Aorta (tissue), 5 donors: Measurements from ENCODE around the gene CCDC185. TPM values are rescaled to one million over a fixed set of nuclear protein-coding genes. Genes with fewer than 3 reads are reported as not detected.

Source experiments
- ATAC-seq: fragments of 200-7000 bp; cut with Tn5 transposase; one replicate; pipeline ENCODE4 v1.9.1; 2022; ENCODE audit warnings: moderate library complexity; ENCODE audit not compliant: low FRiP score
- DNase-seq, 2 donors: peaks; one replicate each; pipeline ENCODE4 v3.0.0-alpha.2; 2020
- H3K27ac ChIP-seq, 2 donors: one replicate each; pipeline ENCODE4 v1.5.1; 2013; ENCODE audit warnings: low read length in 2 of 2, mild to moderate bottlenecking in 2 of 2, moderate library complexity in 2 of 2, control low read depth in 1 of 2, inconsistent platforms in 1 of 2, low read depth in 1 of 2
- H3K27me3 ChIP-seq, 2 donors: one replicate each; pipeline ENCODE4 v1.6.1; 2013; ENCODE audit warnings: control low read depth in 1 of 2, low read length in 1 of 2, mild to moderate bottlenecking in 1 of 2, moderate library complexity in 1 of 2; ENCODE audit not compliant: insufficient read depth in 2 of 2, control insufficient read depth in 1 of 2
- H3K36me3 ChIP-seq, 2 donors: one replicate each; pipeline ENCODE4 v1.6.1; 2013; ENCODE audit warnings: control low read depth in 1 of 2, low read length in 1 of 2, mild to moderate bottlenecking in 1 of 2; ENCODE audit not compliant: insufficient read depth in 2 of 2, control insufficient read depth in 1 of 2
- H3K4me1 ChIP-seq, 2 donors: one replicate each; pipeline ENCODE4 v1.6.1; 2013; ENCODE audit warnings: low read length in 2 of 2, control low read depth in 1 of 2, mild to moderate bottlenecking in 1 of 2, moderate library complexity in 1 of 2; ENCODE audit not compliant: insufficient read depth in 2 of 2, control insufficient read depth in 1 of 2
- H3K4me3 ChIP-seq, 2 donors: one replicate each; pipeline ENCODE4 v1.5.1; 2013; ENCODE audit warnings: low read length in 2 of 2, control low read depth in 1 of 2, mild to moderate bottlenecking in 1 of 2
- H3K9me3 ChIP-seq: one replicate; pipeline ENCODE4 v1.6.1; 2013; ENCODE audit warnings: mild to moderate bottlenecking, low read length; ENCODE audit not compliant: control insufficient read depth
- WGBS, 2 donors: extraction: QIAGEN DNeasy Blood & Tissue Kit; methylation state at CpG; one replicate each; pipeline ENCODE4 v1.1.7; 2013; 5-methylcytosine and 5-hydroxymethylcytosine counted together
- intact Hi-C, 2 donors: fragments of 100-400 bp; cut with DNase I; formaldehyde crosslinking; loops; one replicate each; pipeline versions ENCODE4 v1.14.2 to v1.15.0; 2022
- polyA plus RNA-seq, 2 donors: library from polyadenylated mRNA; stranded (reverse); fragments of 200-250 nt; gene quantifications; one replicate each; pipeline ENCODE4 v1.2.3, GENCODE V29; 2013
- total RNA-seq, 2 donors: library from RNA; stranded (reverse); fragmentation: NEBNext Ultra II Directional; extraction: Animal tissue kit (Norgen Biotek cat#: 25700); gene quantifications; one replicate each; pipeline ENCODE4 v1.2.1, GENCODE V29; 2021
- donor health status: healthy with polysubstance abuse.
- donor health status: Bipolar disorder and iron deficiency.
- donor health status: DM: no; HTN: no; CAD: no.
- donor health status: DM: no; HTN: no; CAD: no.
- donor health status: DM: yes; HTN: yes; CAD: no.

The CCDC185 gene
- total and polyA plus RNA-seq, 4 donors = not detected

DNA sequence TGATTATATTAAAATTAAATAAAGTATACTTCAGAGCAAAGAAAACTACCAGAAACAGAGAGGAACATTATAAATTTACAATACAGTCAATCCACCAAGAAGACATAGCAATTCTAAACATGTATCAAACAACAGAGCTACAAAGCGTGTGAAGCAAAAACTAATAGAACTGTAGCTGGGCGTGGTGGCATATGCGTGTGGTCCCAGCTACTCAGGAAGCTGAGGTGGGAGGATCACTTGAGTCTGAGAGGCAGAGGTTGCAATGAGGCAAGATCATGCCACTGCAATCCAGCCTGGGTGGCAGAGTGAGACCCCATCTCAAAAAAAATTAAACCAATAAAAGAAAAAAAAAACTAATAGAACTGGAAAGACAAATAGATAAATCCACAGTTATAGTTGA lies 12.3 kb downstream of the CCDC185 start:
- intact Hi-C loops = no loop called here
- 90 to 97% methylated on average over 3 of the region's 3 CpGs for WGBS, 2 donors

DNA sequence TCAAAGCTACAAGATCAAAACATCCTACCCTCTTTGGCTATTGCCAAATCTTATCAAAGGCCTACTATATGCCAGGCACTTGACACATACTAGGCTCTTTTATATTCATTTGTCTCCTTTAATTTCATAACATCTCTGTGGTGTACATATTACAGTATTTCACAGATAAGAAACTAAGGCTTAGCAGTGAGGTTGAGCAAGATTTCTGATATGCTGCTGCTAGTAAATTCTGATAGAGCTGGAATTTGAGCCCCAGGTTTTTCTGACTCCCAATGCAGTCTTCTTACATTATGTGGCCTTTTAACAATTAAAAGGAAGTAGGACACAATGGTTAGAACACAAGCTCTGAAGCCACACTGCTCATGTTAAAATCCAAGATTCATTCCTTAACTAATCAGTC lies 16.8 kb downstream of the CCDC185 start:
- Histone ChIP-seq H3K4me1 (no peaks in the 10 kb centered on the region), H3K27me3 (no peaks in the 10 kb centered on the region), H3K27ac (no peak overlapping the region), H3K36me3 (no peaks in the 10 kb centered on the region), H3K9me3 (no peaks in the 10 kb centered on the region), H3K4me3 (no peak overlapping the region)
- no peak for ATAC-seq
- DNase-seq = no peak
- intact Hi-C loops = no loop called here

More for the DNA sequence above, 12.3 kb downstream of the CCDC185 start:
- no peak overlapping the region for H3K27ac ChIP-seq
- H3K27me3 ChIP-seq = peaks cover 0 to 4% of the 10 kb centered on the region in 2 donors
- ATAC-seq (no peak), DNase-seq (no peak)
- H3K4me3 ChIP-seq = no peak overlapping the region
- no peaks in the 10 kb centered on the region for H3K36me3 ChIP-seq
- H3K4me1 ChIP-seq = no peaks in the 10 kb centered on the region
- H3K9me3 ChIP-seq = no peaks in the 10 kb centered on the region

DNA sequence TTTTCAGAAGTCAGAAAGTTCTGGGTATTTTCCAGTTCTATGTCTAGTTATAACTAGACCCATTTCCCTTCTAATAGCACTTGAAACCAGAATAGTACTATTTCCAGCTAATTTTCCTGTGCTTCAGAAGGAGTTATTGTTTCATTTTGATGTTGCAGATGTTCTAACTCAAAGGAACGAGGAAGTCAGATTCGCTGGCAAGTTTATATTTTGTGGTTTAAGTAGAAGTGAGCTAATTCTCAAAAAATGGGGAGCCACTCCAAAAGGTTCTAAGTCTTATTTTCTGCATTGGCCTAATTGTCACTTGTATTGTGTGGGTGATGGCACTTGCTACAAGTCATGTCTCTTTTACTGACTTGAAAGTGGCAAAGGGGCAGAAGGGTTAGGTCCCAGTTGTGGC lies 18.1 kb downstream of the CCDC185 start:
- Histone ChIP-seq H3K9me3 (no peaks in the 10 kb centered on the region), H3K4me3 (no peak overlapping the region), H3K4me1 (no peaks in the 10 kb centered on the region), H3K27ac (no peak overlapping the region), H3K27me3 (no peaks in the 10 kb centered on the region), H3K36me3 (no peaks in the 10 kb centered on the region)
- DNase-seq (no peak), ATAC-seq (no peak)
- intact Hi-C loops = no loop called here
- 61 to 64% methylated on average over 2 of the region's 2 CpGs for WGBS, 2 donors

DNA sequence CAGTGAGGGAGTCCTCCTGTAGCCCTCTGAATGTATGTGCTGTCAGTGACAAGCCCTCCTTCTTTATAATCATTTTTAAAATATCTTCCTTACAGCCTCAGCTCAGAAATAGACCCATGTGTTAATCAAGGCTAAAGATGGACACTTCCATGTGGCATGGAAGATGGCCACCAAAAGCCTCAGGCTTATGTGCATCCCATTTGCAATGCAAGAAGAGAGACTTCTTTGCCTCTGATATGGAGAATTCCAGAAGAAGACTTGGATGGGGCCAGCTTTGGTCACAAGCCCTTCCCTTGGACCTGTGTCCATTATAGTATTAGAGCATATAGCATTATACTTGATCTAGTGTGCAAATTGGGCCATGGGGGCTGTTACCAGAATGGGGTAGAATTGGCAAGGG lies 18.5 kb downstream of the CCDC185 start:
- H3K27ac ChIP-seq = no peak overlapping the region
- no peaks in the 10 kb centered on the region for H3K27me3 ChIP-seq
- no peaks in the 10 kb centered on the region for H3K9me3 ChIP-seq
- H3K36me3 ChIP-seq = no peaks in the 10 kb centered on the region
- intact Hi-C loops = no loop called here
- H3K4me3 ChIP-seq = no peak overlapping the region
- ATAC-seq = no peak
- no peaks in the 10 kb centered on the region for H3K4me1 ChIP-seq
- no peak for DNase-seq

DNA sequence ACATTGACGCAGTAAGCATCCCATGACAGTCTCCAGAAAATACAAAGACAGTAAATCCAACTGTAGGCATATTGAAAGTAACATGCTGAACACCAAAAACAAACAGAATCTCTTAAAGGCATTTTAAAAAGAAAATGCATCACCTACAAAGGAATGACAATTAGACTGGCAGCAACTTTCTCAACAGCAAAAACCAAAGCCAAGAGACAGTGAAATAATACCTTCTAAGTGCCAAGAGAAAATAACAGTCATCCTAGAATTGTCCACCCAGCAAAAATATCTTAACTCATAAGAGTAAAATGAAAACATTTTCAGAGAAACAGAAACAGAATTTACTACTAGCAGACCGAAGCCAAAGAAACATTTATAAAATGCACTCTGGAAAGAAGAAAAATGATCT lies 20.0 kb downstream of the CCDC185 start:
- no peaks in the 10 kb centered on the region for H3K9me3 ChIP-seq
- no peaks in the 10 kb centered on the region for H3K36me3 ChIP-seq
- 39 to 40% methylated on average over 2 of the region's 2 CpGs for WGBS, 2 donors
- DNase-seq (no peak), ATAC-seq (no peak)
- H3K27ac ChIP-seq = no peak overlapping the region
- no peak overlapping the region for H3K4me3 ChIP-seq
- no peaks in the 10 kb centered on the region for H3K27me3 ChIP-seq
- no peaks in the 10 kb centered on the region for H3K4me1 ChIP-seq
- intact Hi-C loops = no loop called here

DNA sequence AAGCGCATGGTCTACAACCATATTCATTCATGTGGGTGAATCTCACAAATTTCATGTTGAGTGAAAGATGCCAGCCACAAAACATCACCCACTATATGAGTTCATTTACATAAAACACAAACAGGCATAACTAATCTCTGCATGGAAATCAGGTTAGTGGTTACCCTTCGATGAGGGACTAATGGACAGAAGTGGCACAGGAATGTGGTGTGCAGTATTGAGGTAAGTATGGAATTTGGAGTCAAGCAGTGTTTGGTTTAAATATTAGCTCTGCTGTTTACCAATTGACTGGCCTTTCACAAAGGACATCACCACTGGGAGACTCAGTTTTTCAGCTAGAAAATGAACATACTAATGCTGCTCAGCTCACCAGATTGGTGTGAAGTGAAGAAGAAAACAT lies 24.2 kb downstream of the CCDC185 start:
- no peaks in the 10 kb centered on the region for H3K27me3 ChIP-seq
- ATAC-seq (no peak), DNase-seq (no peak)
- H3K27ac ChIP-seq = no peak overlapping the region
- no peaks in the 10 kb centered on the region for H3K4me1 ChIP-seq
- no peaks in the 10 kb centered on the region for H3K36me3 ChIP-seq
- intact Hi-C loops = no loop called here
- 49 to 50% methylated on average over 2 of the region's 2 CpGs for WGBS, 2 donors
- H3K9me3 ChIP-seq = no peaks in the 10 kb centered on the region
- no peak overlapping the region for H3K4me3 ChIP-seq

DNA sequence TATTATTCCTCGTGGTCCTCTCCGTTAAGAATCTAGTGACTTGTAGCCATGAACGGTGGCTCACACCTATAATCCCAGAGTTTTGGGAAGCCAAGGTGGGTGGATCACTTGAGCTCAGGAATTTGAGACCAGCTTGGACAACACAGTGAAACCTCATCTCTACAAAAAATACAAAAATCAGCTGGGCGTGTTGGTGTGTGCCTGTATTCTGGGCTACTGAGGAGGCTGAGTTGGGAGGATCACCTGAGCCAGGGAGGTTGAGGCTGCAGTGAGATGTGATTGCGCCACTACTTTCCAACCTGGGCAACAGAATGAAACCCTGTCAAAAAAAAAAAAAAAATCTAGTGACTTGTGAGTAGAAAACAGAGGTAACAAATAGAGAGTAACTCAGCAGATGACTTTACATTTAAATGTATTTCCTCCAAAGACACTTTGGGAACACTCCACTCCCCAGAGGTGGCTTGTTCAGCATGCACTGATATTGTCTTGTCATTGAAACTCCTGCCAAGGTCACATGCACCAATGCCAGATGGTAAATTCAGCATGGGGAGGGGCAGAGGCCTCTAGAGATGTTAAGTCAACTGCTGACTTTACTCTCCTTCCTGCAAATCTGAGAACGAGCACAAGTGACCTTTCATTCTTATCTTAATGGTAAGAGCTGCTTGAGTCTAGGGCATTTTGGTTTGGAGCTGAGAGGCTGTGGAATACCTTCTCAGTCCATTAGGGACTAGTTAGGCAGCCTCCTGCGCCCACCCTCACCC lies 24.9 kb downstream of the CCDC185 start:
- Histone ChIP-seq H3K27me3 (no peaks in the 10 kb centered on the region), H3K4me1 (no peaks in the 10 kb centered on the region), H3K36me3 (no peaks in the 10 kb centered on the region), H3K9me3 (no peaks in the 10 kb centered on the region), H3K4me3 (no peak overlapping the region), H3K27ac (no peak overlapping the region)
- ATAC-seq = no peak
- 70 to 72% methylated on average over 7 of the region's 7 CpGs for WGBS, 2 donors
- DNase-seq = no peak
- intact Hi-C loops = no loop called here

DNA sequence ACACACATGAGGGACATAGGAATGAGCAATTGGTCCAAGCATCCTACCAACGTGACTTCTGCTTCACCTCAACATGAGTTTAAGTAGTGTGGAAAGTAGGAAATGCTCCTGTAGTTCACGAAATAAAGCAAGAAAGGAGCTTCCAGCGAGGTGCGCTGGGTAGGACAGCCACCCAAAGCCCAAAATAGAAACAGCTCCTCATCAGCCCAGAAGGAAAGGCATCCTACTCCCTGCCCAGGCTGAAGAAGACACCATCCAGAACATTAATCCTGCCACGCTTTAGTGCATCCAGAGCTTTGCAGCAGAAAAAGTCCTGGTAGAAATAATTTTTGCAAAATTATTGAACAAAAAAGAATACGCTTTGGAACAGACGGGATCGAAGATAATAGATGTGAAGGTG lies 25.9 kb downstream of the CCDC185 start:
- no peaks in the 10 kb centered on the region for H3K9me3 ChIP-seq
- WGBS, 2 donors = 93 to 95% methylated on average over 8 of the region's 8 CpGs
- DNase-seq (no peak), ATAC-seq (no peak)
- H3K4me1 ChIP-seq = no peaks in the 10 kb centered on the region
- H3K36me3 ChIP-seq = no peaks in the 10 kb centered on the region
- H3K27ac ChIP-seq = no peak overlapping the region
- intact Hi-C loops = no loop called here
- no peaks in the 10 kb centered on the region for H3K27me3 ChIP-seq
- H3K4me3 ChIP-seq = no peak overlapping the region

DNA sequence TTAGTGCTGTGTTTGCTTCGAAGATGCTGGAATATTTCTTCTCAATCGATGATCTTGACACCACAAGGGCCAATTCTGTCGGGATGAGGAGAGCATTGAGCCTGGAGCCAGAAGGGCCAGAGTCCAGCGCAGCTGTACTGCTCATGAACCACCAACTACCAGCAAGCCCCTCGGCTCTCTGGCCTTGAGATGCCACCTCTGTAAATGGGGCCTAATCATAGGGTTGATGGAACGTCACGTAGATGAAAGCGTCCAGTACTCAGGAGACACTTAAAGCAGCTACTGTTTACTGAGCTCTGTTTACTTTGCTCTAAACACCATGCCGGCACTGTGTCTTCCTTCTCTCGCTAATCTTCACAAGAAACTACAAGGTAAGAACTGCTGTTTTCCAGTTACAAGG lies 26.3 kb downstream of the CCDC185 start:
- WGBS, 2 donors = 94% methylated on average over 10 of the region's 10 CpGs
- Histone ChIP-seq H3K4me1 (no peaks in the 10 kb centered on the region), H3K4me3 (no peak overlapping the region), H3K36me3 (no peaks in the 10 kb centered on the region), H3K9me3 (no peaks in the 10 kb centered on the region), H3K27me3 (no peaks in the 10 kb centered on the region), H3K27ac (no peak overlapping the region)
- intact Hi-C loops = no loop called here
- DNase-seq (no peak), ATAC-seq (no peak)
